HG02798 (cell line): ENCODE measurements around the gene TKT.
"Not testable (repeated sequence)": the region's sequence is repeated elsewhere in the genome, so short reads cannot be mapped to it uniquely, and the experiment has no call there.

Experiments
- ATAC-seq: cut with Tn5 transposase; IDR thresholded peaks from one replicate; pipeline ENCODE4 v1.9.1; 2021; ENCODE audit warnings: mild to moderate bottlenecking; ENCODE audit not compliant: unreplicated experiment, poor library complexity

TKT gene, protein sequence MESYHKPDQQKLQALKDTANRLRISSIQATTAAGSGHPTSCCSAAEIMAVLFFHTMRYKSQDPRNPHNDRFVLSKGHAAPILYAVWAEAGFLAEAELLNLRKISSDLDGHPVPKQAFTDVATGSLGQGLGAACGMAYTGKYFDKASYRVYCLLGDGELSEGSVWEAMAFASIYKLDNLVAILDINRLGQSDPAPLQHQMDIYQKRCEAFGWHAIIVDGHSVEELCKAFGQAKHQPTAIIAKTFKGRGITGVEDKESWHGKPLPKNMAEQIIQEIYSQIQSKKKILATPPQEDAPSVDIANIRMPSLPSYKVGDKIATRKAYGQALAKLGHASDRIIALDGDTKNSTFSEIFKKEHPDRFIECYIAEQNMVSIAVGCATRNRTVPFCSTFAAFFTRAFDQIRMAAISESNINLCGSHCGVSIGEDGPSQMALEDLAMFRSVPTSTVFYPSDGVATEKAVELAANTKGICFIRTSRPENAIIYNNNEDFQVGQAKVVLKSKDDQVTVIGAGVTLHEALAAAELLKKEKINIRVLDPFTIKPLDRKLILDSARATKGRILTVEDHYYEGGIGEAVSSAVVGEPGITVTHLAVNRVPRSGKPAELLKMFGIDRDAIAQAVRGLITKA

DNA sequence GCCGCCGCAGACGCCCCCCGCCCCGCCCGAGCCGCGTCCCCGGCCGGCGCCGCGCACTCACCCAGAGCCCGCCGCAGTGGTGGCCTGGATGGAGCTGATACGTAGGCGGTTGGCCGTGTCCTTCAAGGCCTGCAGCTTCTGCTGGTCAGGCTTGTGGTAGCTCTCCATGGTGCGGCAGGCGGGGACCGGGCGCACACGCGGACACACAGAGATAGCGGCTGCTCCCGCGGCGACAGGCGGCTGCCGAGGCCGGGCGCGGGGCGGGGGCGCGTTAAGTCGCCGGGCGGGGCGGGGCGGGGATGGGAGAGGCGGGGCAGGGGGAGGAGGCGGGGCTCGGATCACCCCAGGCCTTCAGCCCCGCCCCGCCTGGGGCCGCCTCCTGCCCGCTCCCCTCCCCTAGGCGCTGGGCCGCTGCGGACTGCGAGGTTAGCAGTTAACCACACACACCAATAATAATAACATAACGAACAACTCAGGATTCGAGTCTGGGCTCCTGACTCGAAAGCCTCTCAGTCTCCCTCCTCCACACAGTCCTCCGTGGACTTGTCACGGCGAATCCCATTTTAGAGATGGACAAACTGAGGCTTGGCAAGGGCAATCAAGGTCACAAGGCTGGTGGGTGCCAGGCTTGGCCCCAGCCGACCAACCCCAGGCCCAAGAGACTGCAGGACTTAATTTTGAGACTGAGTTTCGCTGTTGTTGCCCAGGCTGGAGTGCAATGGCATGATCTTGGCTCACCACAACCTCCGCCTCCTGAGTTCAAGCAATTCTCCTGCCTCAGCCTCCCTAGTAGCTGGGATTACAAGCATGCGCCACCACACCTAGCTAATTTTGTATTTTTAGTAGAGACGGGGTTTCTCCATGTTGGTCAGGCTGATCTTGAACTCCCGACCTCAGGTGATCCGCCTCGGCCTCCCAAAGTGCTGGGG, at the start of gene TKT:
TSS of gene TKT (minus strand) at position 248 of the 929 bp plus-strand sequence. CDS start at position 168, 80 bp downstream.
- peak; percentile 65 for ATAC-seq

DNA sequence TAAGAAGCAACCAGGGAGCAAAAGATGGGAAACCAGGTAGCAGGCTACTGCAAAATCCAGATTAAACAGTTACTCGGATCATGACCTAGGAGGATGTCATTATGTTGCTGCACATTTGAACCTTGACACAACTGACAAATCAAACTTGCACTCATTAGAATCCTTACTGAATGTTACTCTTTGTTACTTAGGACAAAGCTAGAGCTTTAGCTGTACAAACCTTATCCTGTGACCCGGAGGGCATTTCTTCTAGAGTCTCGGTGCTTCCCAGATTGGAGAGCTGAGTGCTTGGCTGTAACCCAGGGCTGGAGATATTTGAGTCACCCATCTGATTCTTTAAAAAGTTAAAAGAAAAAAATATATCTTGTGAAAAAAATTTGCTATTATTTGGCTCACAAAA, 48.1 kb upstream of the TKT start:
- ATAC-seq: no peak

DNA sequence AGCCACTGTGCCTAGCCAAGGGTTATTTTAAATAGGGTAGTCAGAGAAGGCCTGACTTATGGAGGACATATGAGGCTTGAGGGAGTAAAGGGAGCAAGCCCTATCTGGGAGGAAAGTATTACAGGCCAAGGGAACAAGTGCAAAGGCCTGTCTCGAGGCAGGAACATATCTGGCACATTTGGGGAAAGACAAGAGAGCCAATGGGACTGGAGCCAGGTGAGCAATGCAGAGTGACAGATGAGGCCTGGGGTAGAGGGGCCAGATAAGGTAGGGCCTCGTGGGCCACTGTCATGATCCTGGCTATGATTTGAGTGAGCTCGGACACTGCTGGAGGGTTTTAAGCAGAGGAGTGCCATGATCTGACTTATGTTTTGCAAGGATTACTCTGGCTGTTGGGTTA, 47.7 kb upstream of the TKT start:
- ATAC-seq: no peak

DNA sequence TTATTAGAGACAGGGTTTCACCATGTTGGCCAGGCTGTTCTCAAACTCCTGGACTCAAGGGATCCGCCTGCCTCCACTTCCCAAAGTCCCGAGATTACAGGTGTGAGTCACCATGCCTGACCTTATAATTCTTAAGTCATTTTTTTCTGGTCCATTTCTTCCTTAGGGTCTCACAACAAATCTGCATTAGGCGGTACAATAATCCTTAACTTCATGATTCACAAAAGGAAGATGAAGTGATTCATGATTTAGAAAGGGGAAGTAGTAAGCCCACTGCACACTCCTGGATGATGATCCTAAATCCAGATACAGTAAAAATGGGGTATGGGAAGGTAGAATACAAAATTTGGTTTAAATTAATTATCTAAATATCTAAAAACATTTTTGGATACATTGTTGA, 45.0 kb upstream of the TKT start:
- no peak for ATAC-seq

DNA sequence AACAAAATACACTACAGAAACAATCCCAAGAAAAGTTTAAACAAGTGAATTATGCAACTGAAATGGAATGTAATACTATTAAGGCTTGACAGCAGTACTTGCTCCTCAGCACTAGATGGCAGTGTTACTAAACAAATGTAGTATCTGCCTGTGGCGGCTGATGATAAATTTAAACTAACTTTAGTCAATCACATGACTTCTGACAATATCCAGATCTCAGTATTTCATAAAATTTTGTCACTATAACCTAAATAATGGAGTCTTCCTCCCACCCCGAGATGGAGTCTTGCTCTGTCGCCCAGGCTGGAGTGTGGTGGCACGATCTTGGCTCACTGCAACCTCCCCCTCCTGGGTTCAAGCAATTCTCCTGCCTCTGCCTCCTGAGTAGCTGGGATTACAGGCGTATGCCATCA, 43.8 kb upstream of the TKT start:
- ATAC-seq: peak; percentile 52

DNA sequence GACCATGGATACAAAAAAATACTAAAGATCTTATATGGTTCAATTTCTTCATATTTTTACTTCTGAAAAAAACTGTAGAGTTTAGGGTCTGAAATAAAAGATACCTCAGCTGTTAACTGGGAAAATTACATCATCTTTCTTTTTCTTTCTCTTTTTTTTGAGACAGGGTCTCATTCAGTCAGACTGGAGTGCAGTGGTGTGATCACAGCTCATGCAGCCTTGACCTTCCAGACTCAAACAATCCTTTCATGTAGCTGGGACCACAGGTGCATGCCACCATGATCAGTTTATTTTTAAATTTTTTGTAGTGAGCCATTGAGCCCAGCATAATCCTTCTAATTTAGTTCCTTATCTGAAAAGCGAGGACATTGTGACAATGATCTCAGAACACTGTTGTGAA, 39.6 kb upstream of the TKT start:
- no peak for ATAC-seq

DNA sequence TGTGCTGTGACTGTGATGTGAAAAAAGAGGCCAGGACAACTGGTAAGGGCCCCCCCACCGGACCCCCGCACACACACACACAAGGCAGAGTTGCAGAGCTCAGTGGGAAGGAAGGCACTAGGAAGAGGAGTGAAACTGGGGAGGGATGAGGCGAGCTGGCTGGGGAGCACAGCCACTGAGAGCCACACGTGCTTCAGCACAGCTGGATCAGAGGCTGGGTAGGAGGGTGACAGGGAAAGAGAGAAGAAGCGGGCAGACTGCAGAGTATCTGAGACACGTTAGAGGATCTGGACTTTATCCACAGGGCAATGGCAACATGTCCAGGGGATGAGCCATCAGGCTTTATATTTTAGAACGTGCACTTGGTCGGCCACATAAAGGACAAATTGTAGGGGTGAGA, 38.0 kb upstream of the TKT start:
- no peak for ATAC-seq

DNA sequence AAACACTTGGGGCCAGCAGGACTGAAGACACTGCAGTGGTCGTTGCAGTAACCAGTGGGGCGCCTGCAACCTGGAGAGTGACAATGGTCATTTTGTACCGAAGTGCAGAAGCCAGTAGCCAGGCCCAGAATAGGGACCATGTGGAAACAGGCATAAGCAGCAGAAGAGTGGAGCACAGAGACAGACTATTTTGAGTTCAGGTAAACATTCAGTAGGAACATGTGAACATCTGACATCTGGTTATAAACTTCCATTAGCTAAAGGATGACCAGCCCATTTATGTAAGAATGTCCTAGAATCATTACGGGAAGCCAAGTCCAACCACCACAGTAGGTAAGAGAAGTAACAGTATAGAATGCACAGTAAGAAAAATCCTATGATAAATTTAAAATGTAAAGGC, 32.4 kb upstream of the TKT start:
- ATAC-seq: no peak

DNA sequence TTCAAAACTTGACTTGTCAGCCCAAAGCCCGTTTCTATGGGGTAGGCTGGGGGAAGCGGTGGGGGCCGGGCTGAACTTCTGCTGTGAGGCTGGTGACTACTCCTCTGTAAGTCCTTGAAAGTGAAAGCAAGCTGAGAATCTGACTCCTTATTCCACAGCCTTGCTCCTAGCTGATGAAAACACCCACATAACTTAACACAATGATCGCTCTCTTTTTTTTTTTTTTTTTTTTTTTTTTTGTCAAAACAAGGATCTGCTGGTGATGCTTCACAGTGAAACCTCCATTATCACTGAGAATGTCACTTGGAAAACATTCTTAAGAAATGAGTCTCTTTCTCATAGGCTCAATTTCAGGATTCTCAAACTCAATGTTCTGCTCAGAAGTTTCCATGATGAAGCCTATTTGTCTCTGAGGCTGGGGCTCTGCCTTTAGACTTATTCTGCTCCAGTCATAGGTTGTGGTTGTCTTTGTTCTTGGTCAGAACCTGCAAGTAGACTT, 31.4 kb upstream of the TKT start:
- no peak for ATAC-seq

DNA sequence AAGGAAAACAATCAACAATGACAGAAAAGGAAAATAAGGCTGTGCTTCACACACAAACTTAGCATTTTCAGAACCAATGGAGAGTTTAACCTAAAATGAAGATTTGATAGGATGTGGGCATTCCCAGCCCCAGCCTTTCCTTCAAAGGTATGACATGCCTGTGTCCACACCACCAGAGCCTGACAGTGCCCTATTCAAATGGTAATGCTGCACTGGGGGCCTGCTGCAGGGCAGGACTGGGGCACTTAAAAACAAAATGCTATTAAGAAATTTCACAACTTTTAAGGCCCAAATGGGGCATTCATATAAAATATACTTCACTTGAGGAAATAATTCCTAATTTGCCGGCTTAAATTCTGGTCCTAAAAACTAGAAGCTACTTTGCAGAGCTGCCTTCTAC, 30.9 kb upstream of the TKT start:
- no peak for ATAC-seq

DNA sequence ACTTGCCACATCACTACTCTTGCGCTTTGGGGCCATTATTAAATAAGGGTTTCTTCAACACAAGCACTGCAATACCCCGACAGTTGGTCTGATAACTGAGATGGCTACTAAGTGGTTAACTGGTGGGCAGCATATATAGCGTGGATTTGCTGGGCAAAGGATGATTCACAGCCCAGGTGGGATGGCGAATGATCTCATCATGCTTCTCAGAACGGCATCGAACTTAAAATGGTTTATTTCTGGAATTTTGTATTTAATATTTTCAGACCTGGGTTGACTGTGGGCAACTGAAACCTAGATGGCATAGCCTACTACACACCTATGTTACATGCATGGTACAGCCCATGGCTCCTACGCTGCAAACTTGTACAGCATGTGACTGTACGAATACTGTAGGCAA, 26.8 kb upstream of the TKT start:
- no peak for ATAC-seq

DNA sequence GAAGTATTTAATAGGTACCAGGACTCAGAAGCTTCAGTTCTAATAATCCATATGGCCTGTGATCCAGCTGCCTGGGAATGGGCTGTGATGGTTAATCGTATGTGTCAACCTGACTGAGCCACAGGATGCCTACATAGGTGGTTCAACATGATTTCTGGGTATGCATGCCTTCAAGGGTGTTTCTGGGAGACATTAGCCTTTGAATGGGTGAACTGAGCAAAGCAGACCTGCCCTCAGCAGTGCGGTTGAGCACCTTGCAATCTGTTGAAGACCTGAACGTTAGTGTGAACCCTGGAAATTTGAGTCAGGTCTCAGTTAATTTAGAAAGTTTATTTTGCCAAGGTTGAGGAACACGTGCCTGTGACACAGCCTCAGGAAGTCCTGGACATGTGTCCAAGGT, 22.8 kb upstream of the TKT start:
- ATAC-seq: no peak

DNA sequence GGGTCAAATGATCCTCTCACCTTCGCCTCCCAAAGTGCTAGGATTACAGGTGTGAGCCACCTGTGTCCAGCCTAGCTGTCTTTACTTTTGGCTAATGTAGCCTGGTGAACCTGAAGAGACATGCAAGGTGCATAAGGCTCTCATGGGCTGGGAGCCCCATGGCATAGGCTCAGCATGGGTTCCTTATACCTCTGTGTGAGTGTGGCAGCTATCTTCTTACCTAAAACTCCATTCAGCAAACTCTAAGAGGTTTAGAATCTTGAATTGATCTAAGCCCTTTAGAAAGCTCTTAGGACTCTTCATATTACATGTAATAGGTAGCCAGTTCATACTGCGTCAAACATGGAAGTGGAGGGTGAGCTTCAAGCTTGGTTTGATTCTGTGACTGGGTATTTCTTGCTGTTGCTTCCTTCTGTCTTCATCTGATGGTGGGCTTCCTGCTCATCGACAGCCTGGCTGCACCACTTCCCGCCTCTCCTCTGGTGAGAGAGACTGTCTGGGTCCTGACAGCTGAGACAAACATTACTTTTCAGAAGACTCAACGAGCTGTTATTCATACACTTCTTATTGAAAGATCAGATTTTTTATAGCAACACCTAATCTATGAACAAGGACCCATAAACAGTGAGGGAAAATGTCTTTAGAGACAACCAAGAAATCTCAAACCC, 19.2 kb upstream of the TKT start:
- no peak for ATAC-seq

DNA sequence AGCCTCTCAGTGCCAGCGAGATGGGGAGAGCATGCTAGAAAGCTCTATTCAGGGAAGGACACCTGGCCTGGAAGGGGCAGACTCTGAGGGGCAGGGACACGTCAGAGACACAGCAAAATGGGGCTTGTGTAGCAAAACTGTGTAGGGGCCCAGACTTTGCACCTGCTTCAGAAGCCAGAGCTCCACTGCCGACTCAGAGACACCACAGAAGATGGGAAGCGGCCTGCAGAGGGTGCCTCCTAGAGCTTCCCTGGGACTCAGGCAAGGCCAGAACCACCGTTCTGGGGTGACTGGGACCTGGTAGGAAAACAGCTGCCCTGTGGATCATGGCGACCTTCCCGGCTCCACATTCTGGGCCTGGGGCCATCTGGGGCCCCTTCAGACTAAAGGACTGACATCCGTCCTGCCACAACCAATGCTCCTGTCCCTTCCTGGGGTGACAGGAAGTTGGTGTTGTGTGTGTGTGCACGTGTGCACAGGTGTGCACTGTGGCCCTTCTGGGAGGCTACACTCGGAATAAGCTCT, 17.4 kb upstream of the TKT start:
- no peak for ATAC-seq

DNA sequence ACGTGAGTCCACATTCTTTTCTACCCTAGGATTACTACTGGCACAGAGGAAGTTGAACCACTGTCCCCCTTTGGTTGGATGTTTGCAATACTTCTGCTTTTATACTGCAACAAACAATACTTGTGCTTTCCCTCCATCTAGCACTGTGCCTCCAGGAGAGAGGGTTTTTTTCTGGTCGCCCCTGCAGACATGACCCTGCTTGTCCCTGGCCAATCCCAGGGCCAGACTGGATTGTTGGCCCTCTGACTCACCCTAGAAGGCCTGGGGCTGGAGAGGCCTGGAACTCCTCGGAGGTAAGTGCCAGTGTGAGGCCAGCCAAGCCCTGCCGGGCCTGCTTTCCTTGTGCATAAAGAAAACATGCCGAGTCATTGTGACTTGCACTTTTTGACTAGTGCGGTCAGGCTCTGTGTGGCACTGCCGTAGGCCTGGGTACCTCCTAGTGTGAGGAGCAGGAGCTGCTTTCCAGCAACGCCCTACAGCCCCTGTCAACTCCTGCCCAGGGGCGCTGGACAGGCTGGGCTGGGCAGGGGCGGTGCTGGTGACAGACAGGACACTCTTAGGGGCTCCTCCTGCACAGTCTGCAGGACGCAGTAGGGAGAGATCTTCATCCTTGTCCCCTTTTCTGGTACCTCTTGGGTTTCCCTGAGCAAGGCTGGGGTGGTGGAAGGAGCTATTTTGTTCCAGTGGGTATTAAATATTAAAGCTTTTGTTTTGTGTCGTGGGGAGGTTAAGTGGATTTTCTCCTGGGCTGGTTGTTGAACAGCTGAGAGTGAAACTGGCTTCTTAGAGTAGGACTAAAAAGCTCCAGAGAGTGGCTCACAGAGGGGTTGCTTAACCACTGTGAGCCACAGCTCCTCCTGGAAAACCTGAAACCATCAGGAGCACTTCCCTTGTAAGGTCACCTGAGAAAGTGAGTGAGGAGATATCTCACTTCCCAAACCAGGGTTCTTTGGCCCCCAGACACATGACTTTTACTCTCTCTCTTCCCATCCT, 14.4 kb upstream of the TKT start:
- peak; percentile 59 for ATAC-seq

DNA sequence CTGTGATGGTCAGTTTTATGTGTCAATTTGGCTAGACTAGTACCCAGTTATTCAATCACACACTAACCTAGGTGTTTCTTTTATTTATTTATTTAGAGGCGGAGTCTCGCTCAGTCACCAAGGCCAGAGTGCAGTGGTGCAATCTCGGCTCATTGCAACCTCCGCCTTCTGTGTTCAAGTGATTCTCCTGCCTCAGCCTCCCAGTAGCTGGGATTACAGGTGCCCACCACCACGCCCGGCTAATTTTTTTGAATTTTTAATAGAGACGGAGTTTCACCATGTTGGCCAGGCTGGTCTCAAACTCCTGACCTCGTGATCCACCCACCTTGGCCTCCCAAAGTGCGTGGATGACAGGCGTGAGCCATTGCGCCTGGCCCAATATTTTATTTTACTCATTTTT, 13.4 kb upstream of the TKT start:
- not testable (repeated sequence) for ATAC-seq

DNA sequence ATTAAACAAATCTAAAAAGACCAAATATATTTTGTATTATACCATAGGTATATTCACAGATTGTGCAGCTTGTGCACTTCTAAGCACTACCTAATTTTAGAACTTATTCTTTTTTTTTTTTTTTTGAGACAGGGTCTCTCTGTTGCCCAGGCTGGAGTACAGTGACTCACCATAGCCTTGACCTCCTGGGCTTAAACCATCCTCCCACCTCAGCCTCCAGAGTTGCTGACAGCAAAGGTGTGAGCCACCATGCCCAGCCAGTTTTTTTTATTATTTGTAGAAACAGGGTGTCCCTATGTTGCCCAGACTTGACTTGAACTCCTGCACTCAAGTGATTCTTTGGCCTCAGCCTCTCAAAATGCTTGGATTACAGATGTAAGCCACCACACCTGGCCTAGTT, 11.9 kb upstream of the TKT start:
- no peak for ATAC-seq

DNA sequence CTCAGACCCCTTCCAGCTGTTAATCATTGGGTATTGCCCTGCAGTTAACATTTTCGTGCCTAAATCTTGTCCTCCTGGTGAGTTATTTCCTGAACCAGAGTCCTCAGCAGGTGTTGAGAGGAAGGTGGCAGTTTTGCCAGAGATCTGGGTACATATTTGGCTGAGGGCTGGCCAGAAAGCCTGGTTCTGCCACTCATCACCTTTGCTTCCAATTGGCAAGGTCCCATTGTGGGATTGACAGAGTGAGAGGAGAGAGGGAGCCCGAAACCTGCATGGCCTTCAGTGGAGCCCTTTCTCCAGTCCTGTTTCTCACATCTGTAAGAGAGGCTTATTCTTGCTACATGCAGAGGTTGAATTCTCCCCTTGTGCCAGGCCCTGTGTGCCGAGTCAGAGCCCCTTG, 8.9 kb upstream of the TKT start:
- no peak for ATAC-seq

DNA sequence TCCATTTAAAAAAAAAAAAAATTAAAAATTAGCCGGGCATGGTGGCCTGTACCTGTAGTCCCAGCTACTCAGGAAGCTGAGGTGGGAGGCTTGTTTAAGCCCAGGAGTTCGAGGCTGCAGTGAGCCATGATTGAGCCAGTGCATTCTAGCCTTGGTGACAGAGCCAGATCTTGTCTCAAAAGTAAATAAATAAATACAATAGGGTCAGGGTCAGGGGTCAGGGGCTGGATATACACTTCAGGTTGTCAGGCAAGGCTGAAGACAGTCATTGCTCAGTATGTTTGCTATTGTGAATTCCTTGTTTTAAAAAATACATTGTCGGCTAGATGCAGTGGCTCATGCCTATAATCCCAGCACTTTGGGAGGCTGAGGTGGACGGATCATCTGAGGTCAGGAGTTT, 8.1 kb upstream of the TKT start:
- ATAC-seq: no peak
